Uterus (tissue), 4 donors: ENCODE data around the gene METTL6. TPM values are rescaled to one million over a fixed set of nuclear protein-coding genes. Genes with fewer than 3 reads are reported as not detected.

ENCODE experiments used
- DNase-seq, 2 donors: peaks; one replicate each; pipeline ENCODE4 v3.0.0-alpha.2; 2019 to 2020
- H3K27ac ChIP-seq, 2 donors: fragments of 200-600 bp; sonication (generic); 1 replicate in 1 of 2; 2 replicates in 1 of 2; pipeline ENCODE4 v1.5.1; 2016 to 2018
- H3K27me3 ChIP-seq, 2 donors: fragments of 200-600 bp; sonication (generic); one replicate each; pipeline ENCODE4 v1.5.1; 2018 to 2019; ENCODE audit warnings: control low read depth in 1 of 2
- H3K36me3 ChIP-seq, 2 donors: fragments of 200-600 bp; sonication (generic); one replicate each; pipeline ENCODE4 v1.5.1; 2019; ENCODE audit warnings: control low read depth in 1 of 2
- H3K4me1 ChIP-seq, 2 donors: fragments of 200-600 bp; sonication (generic); one replicate each; pipeline ENCODE4 v1.5.1; 2018 to 2019; ENCODE audit warnings: control low read depth in 1 of 2
- H3K4me3 ChIP-seq, 2 donors: fragments of 200-600 bp; sonication (generic); 1 replicate in 1 of 2; 2 replicates in 1 of 2; pipeline ENCODE4 v1.5.1; 2018 to 2019; ENCODE audit warnings: mild to moderate bottlenecking in 1 of 2
- H3K9me3 ChIP-seq, 2 donors: fragments of 200-600 bp; sonication (generic); one replicate each; pipeline ENCODE4 v1.5.1; 2019; ENCODE audit warnings: control low read depth in 1 of 2
- POLR2A ChIP-seq, 2 donors: fragments of 450-650 bp; IDR thresholded peaks; one replicate each; pipeline ENCODE4 v1.6.1; 2016; ENCODE audit warnings: antibody characterized with exemption in 2 of 2, mild to moderate bottlenecking in 1 of 2, moderate library complexity in 1 of 2
- intact Hi-C: fragments of 100-400 bp; cut with DNase I; formaldehyde crosslinking; loops from one replicate; pipeline ENCODE4 v1.15.1; 2023; ENCODE audit warnings: low total_unique reads
- total RNA-seq, 4 donors: library from RNA; depleted of rRNA in 3 of 4; stranded (reverse); fragments of >200 nt in 3 of 4; gene quantifications; one replicate each; pipeline versions ENCODE4 v1.1.0 to v1.2.4, GENCODE V29; 2014 to 2023
- TF ChIP-seq, protein P1 (sequence below), 4 experiments: fragments of 200-600 bp in 2 of 4; fragments of 450-650 bp in 2 of 4; sonication (generic) in 2 of 4; IDR thresholded peaks; one replicate each; pipeline ENCODE4 v1.5.1; 2016 to 2019; ENCODE audit warnings: antibody characterized with exemption in 4 of 4, mild to moderate bottlenecking in 2 of 4, moderate library complexity in 1 of 4
- donor health status: DM: yes; HTN: yes; CAD: no.

Gene METTL6
- total RNA-seq, 4 donors from 2014 or later = 2.0 to 61.7 (median 25.9) TPM

DNA sequence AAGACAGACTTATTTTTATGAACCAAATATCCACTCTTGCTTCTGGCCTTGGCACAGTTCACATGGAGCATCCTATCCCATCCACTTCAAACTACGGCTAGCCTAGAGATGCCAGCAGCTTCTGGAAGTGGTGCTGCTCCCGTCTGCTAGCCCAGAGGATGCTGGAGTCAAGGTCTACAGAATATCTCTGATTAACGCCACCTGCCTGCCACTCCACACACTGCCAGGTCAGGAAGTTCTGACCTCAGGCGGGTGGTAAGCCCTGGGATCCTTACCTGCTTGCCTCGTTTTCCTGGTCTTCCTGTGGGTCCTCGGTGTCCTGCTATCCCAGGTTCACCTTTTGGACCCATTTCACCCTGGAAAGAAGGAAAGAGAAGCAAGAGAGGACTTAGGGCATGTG is 42.9 kb upstream of the METTL6 start:
- no peaks in the 10 kb centered on the region for H3K4me1 ChIP-seq

DNA sequence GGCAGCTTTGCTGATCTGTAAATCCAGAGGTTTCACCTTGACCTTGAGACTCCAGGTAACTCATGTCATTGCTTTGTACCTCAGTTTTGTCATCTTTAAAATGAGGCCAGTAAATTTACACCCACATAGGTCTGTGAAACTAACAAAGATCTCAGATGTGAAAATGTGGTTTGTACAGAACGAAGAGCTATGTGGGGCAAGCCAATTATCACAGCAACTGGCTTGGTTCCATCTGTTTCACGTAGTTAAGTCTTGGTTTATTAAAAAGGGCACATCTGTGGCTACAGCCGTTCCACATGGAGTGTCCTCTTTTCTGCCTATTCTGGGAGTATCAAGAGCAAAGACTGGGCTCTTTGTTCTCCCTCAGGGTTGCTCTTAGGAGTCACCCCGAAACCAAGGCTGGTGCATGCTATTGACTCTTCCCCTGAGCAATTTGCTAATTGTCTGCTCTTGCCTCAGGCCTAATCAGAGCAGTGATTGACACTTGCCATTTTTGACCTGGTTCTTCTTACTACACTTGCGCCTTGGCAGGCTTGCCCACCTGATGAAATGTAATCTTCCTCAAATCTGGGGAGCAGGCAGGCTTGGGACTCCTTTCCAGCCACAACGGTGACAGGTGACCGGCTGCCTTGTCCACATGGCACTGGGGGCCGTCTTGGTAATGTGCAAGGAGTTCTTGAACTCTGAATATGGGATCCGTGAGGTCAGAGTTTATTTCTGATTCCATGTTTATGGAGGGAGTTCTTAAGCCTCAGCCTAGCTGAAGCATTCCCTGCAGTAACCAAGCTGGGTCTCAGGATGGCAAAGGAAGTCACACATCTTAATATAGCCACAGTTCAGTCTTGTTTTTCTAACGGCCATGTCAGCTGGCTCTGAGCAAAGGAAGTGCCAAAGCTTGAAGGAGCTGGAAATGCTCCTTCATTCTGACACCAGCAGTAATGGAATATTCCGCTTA is 40.2 kb upstream of the METTL6 start:
- H3K4me3 ChIP-seq = no peak overlapping the region
- intact Hi-C loops = no loop called here
- no peak for TF ChIP-seq POLR2A (IDR thresholded peaks at IDR 0.05)
- TF ChIP-seq, protein P1, sequence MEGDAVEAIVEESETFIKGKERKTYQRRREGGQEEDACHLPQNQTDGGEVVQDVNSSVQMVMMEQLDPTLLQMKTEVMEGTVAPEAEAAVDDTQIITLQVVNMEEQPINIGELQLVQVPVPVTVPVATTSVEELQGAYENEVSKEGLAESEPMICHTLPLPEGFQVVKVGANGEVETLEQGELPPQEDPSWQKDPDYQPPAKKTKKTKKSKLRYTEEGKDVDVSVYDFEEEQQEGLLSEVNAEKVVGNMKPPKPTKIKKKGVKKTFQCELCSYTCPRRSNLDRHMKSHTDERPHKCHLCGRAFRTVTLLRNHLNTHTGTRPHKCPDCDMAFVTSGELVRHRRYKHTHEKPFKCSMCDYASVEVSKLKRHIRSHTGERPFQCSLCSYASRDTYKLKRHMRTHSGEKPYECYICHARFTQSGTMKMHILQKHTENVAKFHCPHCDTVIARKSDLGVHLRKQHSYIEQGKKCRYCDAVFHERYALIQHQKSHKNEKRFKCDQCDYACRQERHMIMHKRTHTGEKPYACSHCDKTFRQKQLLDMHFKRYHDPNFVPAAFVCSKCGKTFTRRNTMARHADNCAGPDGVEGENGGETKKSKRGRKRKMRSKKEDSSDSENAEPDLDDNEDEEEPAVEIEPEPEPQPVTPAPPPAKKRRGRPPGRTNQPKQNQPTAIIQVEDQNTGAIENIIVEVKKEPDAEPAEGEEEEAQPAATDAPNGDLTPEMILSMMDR (IDR thresholded peaks at IDR 0.05) = no peak
- no peaks in the 10 kb centered on the region for H3K27me3 ChIP-seq
- DNase-seq = no peak
- H3K4me1 ChIP-seq = no peaks in the 10 kb centered on the region
- no peaks in the 10 kb centered on the region for H3K9me3 ChIP-seq
- H3K36me3 ChIP-seq = no peaks in the 10 kb centered on the region
- H3K27ac ChIP-seq = no peak overlapping the region

More for the DNA sequence above, 42.9 kb upstream of the METTL6 start:
- TF ChIP-seq, protein P1 (IDR thresholded peaks at IDR 0.05) = no peak
- TF ChIP-seq POLR2A (IDR thresholded peaks at IDR 0.05) = no peak
- intact Hi-C loops = no loop called here
- H3K4me3 ChIP-seq = no peak overlapping the region
- DNase-seq = no peak
- no peaks in the 10 kb centered on the region for H3K9me3 ChIP-seq
- H3K27ac ChIP-seq = no peak overlapping the region
- no peaks in the 10 kb centered on the region for H3K36me3 ChIP-seq
- no peaks in the 10 kb centered on the region for H3K27me3 ChIP-seq

DNA sequence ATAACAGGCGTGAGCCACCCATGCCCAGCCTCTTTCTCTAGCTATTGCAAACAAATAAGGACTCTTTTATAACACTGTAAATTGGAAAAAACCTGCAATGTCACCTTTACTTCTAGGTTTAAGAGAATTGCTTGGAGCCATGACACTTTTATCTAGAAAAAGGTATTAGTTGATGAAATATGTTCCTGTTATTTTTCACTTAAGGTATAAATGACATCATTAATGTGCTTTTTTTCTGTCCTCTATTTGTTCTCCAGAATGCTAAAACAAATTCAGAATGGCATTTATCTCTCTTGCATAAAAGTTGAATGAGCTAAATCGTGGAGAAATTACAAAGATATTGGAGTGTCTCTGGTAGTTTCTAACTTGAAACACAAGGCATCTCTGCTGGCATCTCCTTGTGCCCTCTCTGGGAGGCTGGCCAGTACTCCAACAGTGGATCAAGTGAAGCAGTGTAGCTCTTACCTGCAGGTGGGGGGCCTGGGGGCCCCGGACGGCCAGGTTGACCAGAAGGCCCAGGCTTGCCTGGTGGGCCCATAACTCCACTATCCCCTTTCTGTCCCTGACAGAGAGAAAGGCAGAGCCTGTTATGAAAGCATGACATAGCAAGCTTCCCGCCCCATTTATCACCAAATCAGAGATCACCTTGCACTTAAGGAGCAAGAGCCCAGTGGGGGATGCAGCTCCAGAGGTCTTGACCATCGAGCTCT is 38.7 kb upstream of the METTL6 start:
- intact Hi-C loops = no loop called here
- Histone ChIP-seq H3K27me3 (no peaks in the 10 kb centered on the region), H3K4me1 (no peaks in the 10 kb centered on the region), H3K36me3 (no peaks in the 10 kb centered on the region), H3K27ac (no peak overlapping the region), H3K4me3 (no peak overlapping the region), H3K9me3 (no peaks in the 10 kb centered on the region)
- TF ChIP-seq, protein P1 (IDR thresholded peaks at IDR 0.05) = no peak
- no peak for TF ChIP-seq POLR2A (IDR thresholded peaks at IDR 0.05)
- DNase-seq = no peak

DNA sequence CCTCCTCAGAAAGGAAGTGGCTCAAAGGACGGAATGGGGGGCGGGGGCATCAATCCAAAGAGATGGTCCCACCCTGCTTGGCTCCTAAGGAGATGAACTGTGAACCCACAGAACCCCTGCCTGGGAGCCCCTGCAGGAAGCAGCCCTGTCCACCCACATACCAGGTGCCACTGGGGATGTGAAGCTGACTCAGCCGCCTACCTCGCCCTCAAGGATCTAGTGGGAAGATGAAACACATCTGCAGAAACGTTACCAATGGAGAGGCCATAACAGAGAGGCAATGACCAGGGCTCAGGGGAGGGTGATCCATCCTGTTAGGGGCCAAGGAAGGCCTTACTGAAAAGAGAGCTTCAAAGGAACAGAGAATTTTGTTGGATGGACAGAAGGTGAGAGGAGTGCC is 35.1 kb upstream of the METTL6 start:
- intact Hi-C loops = no loop called here

More for the DNA sequence above, 35.1 kb upstream of the METTL6 start:
- no peak for DNase-seq
- no peaks in the 10 kb centered on the region for H3K27me3 ChIP-seq
- no peaks in the 10 kb centered on the region for H3K36me3 ChIP-seq
- no peak overlapping the region for H3K27ac ChIP-seq
- H3K4me1 ChIP-seq = no peaks in the 10 kb centered on the region
- no peaks in the 10 kb centered on the region for H3K9me3 ChIP-seq
- no peak overlapping the region for H3K4me3 ChIP-seq
- no peak for TF ChIP-seq POLR2A (IDR thresholded peaks at IDR 0.05)
- TF ChIP-seq, protein P1 (IDR thresholded peaks at IDR 0.05) = no peak
